HEK293 (cell line): Measurements from ENCODE around the gene PFN1.

Experiments
- FEZF1 ChIP-seq: fragments of 450-650 bp; formaldehyde crosslinking; IDR thresholded peaks from 2 replicates; pipeline ENCODE4 v1.5.1; 2016; ENCODE audit warnings: missing biosample characterization, missing genetic modification characterization
- GLI2 ChIP-seq: fragments of 450-650 bp; formaldehyde crosslinking; IDR thresholded peaks from 2 replicates; pipeline ENCODE4; 2017; ENCODE audit warnings: missing biosample characterization, missing genetic modification characterization, low read depth, borderline replicate concordance
- KLF1 ChIP-seq: fragments of 450-650 bp; formaldehyde crosslinking; IDR thresholded peaks from 2 replicates; pipeline ENCODE4 v1.5.1; 2016; ENCODE audit warnings: missing biosample characterization, missing genetic modification characterization
- YY1 ChIP-seq: fragments of 450-650 bp; formaldehyde crosslinking; IDR thresholded peaks from 2 replicates; pipeline ENCODE4 v1.5.1; 2018; ENCODE audit warnings: missing biosample characterization, missing genetic modification characterization
- ZFP3 ChIP-seq: fragments of 450-650 bp; formaldehyde crosslinking; IDR thresholded peaks from 2 replicates; pipeline ENCODE4 v1.5.1; 2016; ENCODE audit warnings: low read depth, missing biosample characterization, missing genetic modification characterization
- ZFP37 ChIP-seq: fragments of 450-650 bp; formaldehyde crosslinking; IDR thresholded peaks from 2 replicates; pipeline ENCODE4 v1.5.1; 2016; ENCODE audit warnings: missing biosample characterization, missing genetic modification characterization
- ZNF140 ChIP-seq: fragments of 450-650 bp; formaldehyde crosslinking; IDR thresholded peaks from 2 replicates; pipeline ENCODE4 v1.5.1; 2016; ENCODE audit warnings: missing biosample characterization, missing genetic modification characterization
- ZNF146 ChIP-seq: fragments of 450-650 bp; formaldehyde crosslinking; IDR thresholded peaks from 2 replicates; pipeline ENCODE4 v1.5.1; 2016; ENCODE audit warnings: missing biosample characterization, missing genetic modification characterization
- ZNF248 ChIP-seq: fragments of 450-650 bp; formaldehyde crosslinking; IDR thresholded peaks from 2 replicates; pipeline ENCODE4 v1.5.1; 2017; ENCODE audit warnings: missing biosample characterization, missing genetic modification characterization
- ZNF311 ChIP-seq: fragments of 450-650 bp; formaldehyde crosslinking; IDR thresholded peaks from 2 replicates; pipeline ENCODE4 v1.5.1; 2017; ENCODE audit warnings: missing biosample characterization, missing genetic modification characterization, borderline replicate concordance
- ZNF37A ChIP-seq: fragments of 450-650 bp; IDR thresholded peaks from 2 replicates; pipeline ENCODE4 v1.5.1; 2018; ENCODE audit warnings: missing biosample characterization, missing genetic modification characterization
- ZNF473 ChIP-seq: fragments of 450-650 bp; formaldehyde crosslinking; IDR thresholded peaks from 2 replicates; pipeline ENCODE4 v1.5.1; 2017; ENCODE audit warnings: missing biosample characterization, missing genetic modification characterization
- ZNF48 ChIP-seq: fragments of 450-650 bp; formaldehyde crosslinking; IDR thresholded peaks from 2 replicates; pipeline ENCODE4 v1.5.1; 2016; ENCODE audit warnings: missing biosample characterization, missing genetic modification characterization
- ZNF626 ChIP-seq: fragments of 450-650 bp; sonication (Bioruptor Pico); formaldehyde crosslinking; IDR thresholded peaks from 2 replicates; pipeline ENCODE4 v1.5.1; 2018; ENCODE audit warnings: missing biosample characterization, missing genetic modification characterization, inconsistent platforms
- ZNF664 ChIP-seq: fragments of 450-650 bp; formaldehyde crosslinking; IDR thresholded peaks from 2 replicates; pipeline ENCODE4 v1.5.1; 2016; ENCODE audit warnings: missing biosample characterization, missing genetic modification characterization
- ZNF791 ChIP-seq: fragments of 450-650 bp; formaldehyde crosslinking; IDR thresholded peaks from 2 replicates; pipeline ENCODE4 v1.5.1; 2016; ENCODE audit warnings: missing biosample characterization, missing genetic modification characterization
- ZSCAN30 ChIP-seq: fragments of 450-650 bp; IDR thresholded peaks from 2 replicates; pipeline ENCODE4 v1.5.1; 2018; ENCODE audit warnings: missing biosample characterization, mild to moderate bottlenecking, missing genetic modification characterization, moderate library complexity
- TF ChIP-seq, protein P1 (sequence below): fragments of 450-650 bp; formaldehyde crosslinking; IDR thresholded peaks from 2 replicates; pipeline ENCODE4 v1.5.1; 2017; ENCODE audit warnings: missing biosample characterization, missing genetic modification characterization
- TF ChIP-seq, protein P2 (sequence below): fragments of 450-650 bp; formaldehyde crosslinking; IDR thresholded peaks from 2 replicates; pipeline ENCODE4 v1.5.1; 2016; ENCODE audit warnings: missing biosample characterization, missing genetic modification characterization, low read depth
- TF ChIP-seq, protein P3 (sequence below): fragments of 450-650 bp; IDR thresholded peaks from 2 replicates; pipeline ENCODE4 v1.5.1; 2018; ENCODE audit warnings: missing biosample characterization, missing genetic modification characterization
- TF ChIP-seq, protein P4 (sequence below): fragments of 450-650 bp; formaldehyde crosslinking; optimal IDR thresholded peaks from 2 replicates; pipeline ENCODE3; 2016; ENCODE audit warnings: missing biosample characterization, mild to moderate bottlenecking, missing genetic modification characterization
- TF ChIP-seq, protein P5 (sequence below): fragments of 450-650 bp; formaldehyde crosslinking; IDR thresholded peaks from 2 replicates; pipeline ENCODE4 v1.5.1; 2016; ENCODE audit warnings: missing biosample characterization, missing genetic modification characterization
- TF ChIP-seq, protein P6 (sequence below): fragments of 450-650 bp; formaldehyde crosslinking; IDR thresholded peaks from 2 replicates; pipeline ENCODE4; 2016; ENCODE audit warnings: missing biosample characterization, missing genetic modification characterization
- TF ChIP-seq, protein P7 (sequence below): fragments of 450-650 bp; formaldehyde crosslinking; IDR thresholded peaks from 2 replicates; pipeline ENCODE4 v1.5.1; 2017; ENCODE audit warnings: missing biosample characterization, mild to moderate bottlenecking, missing genetic modification characterization, moderate library complexity
- TF ChIP-seq, protein P8 (sequence below): fragments of 450-650 bp; formaldehyde crosslinking; conservative IDR thresholded peaks from 2 replicates; pipeline ENCODE4 v1.5.1; 2016; ENCODE audit warnings: low read depth, missing biosample characterization, missing genetic modification characterization

The PFN1 gene

DNA sequence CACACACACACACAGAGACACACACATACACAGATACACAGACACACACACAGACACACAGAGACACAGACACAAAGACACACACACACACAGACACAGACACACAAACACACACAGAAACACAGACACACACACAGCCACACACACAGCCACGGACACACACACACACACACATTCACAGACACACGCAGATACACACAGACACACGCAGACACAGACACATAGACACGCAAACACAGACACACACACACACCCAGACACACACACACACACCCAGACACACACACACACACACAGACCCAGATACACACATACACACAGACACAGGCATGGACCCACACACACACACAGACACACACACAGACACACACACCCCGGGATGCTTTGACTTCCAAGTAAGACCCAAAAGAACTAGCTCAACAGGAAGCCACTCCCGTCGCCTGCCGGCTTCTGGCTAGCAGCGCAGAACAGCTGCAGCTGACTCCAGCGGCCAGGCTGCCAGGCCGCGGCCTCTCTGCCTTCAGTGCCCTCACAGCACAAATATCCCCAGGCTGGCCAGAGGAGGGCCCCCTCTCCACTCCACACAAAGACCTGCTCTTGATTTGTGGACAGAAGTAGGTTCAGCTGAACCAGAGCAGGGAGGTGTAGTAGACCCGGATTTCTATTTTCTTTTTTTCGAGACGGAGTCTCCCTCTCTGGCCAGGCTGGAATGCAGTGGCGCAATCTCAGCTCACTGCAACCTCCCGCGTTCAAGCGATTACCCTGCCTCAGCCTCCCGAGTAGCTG lies 39.4 kb downstream of the PFN1 start (continued):
- TF ChIP-seq, protein P1, sequence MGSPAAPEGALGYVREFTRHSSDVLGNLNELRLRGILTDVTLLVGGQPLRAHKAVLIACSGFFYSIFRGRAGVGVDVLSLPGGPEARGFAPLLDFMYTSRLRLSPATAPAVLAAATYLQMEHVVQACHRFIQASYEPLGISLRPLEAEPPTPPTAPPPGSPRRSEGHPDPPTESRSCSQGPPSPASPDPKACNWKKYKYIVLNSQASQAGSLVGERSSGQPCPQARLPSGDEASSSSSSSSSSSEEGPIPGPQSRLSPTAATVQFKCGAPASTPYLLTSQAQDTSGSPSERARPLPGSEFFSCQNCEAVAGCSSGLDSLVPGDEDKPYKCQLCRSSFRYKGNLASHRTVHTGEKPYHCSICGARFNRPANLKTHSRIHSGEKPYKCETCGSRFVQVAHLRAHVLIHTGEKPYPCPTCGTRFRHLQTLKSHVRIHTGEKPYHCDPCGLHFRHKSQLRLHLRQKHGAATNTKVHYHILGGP (tag by site-specific recombination), result no peak
- TF ChIP-seq ZNF37A, result no peak
- TF ChIP-seq, protein P2, sequence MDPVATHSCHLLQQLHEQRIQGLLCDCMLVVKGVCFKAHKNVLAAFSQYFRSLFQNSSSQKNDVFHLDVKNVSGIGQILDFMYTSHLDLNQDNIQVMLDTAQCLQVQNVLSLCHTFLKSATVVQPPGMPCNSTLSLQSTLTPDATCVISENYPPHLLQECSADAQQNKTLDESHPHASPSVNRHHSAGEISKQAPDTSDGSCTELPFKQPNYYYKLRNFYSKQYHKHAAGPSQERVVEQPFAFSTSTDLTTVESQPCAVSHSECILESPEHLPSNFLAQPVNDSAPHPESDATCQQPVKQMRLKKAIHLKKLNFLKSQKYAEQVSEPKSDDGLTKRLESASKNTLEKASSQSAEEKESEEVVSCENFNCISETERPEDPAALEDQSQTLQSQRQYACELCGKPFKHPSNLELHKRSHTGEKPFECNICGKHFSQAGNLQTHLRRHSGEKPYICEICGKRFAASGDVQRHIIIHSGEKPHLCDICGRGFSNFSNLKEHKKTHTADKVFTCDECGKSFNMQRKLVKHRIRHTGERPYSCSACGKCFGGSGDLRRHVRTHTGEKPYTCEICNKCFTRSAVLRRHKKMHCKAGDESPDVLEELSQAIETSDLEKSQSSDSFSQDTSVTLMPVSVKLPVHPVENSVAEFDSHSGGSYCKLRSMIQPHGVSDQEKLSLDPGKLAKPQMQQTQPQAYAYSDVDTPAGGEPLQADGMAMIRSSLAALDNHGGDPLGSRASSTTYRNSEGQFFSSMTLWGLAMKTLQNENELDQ, result no peak
- 0 out of 2 replicates have a peak, but pooled peaks have one; percentile 14 for TF ChIP-seq FEZF1 (tag by site-specific recombination)
- TF ChIP-seq, protein P3, sequence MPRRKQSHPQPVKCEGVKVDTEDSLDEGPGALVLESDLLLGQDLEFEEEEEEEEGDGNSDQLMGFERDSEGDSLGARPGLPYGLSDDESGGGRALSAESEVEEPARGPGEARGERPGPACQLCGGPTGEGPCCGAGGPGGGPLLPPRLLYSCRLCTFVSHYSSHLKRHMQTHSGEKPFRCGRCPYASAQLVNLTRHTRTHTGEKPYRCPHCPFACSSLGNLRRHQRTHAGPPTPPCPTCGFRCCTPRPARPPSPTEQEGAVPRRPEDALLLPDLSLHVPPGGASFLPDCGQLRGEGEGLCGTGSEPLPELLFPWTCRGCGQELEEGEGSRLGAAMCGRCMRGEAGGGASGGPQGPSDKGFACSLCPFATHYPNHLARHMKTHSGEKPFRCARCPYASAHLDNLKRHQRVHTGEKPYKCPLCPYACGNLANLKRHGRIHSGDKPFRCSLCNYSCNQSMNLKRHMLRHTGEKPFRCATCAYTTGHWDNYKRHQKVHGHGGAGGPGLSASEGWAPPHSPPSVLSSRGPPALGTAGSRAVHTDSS, result no peak
- peak; percentile 75; the same call in 1 of the 2 replicates for TF ChIP-seq ZNF311
- no peak for TF ChIP-seq YY1 (tag by site-specific recombination)
- peak; percentile 40; the same call in 1 of the 2 replicates for TF ChIP-seq KLF1 (tag by site-specific recombination)
- TF ChIP-seq, protein P4, sequence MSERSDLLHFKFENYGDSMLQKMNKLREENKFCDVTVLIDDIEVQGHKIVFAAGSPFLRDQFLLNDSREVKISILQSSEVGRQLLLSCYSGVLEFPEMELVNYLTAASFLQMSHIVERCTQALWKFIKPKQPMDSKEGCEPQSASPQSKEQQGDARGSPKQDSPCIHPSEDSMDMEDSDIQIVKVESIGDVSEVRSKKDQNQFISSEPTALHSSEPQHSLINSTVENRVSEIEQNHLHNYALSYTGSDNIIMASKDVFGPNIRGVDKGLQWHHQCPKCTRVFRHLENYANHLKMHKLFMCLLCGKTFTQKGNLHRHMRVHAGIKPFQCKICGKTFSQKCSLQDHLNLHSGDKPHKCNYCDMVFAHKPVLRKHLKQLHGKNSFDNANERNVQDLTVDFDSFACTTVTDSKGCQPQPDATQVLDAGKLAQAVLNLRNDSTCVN (tag by site-specific recombination), result no peak
- TF ChIP-seq ZNF473 (tag by site-specific recombination), result peak; percentile 54; the same call in 1 of the 2 replicates
- no peak for TF ChIP-seq ZNF664
- TF ChIP-seq, protein P5, sequence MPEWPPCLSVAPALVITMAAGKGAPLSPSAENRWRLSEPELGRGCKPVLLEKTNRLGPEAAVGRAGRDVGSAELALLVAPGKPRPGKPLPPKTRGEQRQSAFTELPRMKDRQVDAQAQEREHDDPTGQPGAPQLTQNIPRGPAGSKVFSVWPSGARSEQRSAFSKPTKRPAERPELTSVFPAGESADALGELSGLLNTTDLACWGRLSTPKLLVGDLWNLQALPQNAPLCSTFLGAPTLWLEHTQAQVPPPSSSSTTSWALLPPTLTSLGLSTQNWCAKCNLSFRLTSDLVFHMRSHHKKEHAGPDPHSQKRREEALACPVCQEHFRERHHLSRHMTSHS (tag by site-specific recombination), result no peak
- no peak for TF ChIP-seq ZFP37 (tag by site-specific recombination)
- no peak for TF ChIP-seq GLI2
- TF ChIP-seq, protein P6, sequence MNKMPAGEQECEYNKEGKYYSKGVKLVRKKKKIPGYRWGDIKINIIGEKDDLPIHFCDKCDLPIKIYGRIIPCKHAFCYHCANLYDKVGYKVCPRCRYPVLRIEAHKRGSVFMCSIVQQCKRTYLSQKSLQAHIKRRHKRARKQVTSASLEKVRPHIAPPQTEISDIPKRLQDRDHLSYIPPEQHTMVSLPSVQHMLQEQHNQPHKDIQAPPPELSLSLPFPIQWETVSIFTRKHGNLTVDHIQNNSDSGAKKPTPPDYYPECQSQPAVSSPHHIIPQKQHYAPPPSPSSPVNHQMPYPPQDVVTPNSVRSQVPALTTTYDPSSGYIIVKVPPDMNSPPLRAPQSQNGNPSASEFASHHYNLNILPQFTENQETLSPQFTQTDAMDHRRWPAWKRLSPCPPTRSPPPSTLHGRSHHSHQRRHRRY, result 0 out of 2 replicates have a peak, but pooled peaks have one; percentile 41
- TF ChIP-seq ZNF248, result 0 out of 2 replicates have a peak, but pooled peaks have one; percentile 20
- no peak for TF ChIP-seq ZFP3 (tag by site-specific recombination)
- TF ChIP-seq, protein P7, sequence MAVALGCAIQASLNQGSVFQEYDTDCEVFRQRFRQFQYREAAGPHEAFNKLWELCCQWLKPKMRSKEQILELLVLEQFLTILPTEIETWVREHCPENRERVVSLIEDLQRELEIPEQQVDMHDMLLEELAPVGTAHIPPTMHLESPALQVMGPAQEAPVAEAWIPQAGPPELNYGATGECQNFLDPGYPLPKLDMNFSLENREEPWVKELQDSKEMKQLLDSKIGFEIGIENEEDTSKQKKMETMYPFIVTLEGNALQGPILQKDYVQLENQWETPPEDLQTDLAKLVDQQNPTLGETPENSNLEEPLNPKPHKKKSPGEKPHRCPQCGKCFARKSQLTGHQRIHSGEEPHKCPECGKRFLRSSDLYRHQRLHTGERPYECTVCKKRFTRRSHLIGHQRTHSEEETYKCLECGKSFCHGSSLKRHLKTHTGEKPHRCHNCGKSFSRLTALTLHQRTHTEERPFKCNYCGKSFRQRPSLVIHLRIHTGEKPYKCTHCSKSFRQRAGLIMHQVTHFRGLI, result no peak
- no peak for TF ChIP-seq ZNF48
- no peak for TF ChIP-seq ZNF791
- no peak; the same call in 1 of the 2 replicates for TF ChIP-seq ZNF146
- no peak for TF ChIP-seq ZNF140 (tag by site-specific recombination)
- no peak for TF ChIP-seq ZNF626 (tag by site-specific recombination)
- TF ChIP-seq ZSCAN30 (tag by site-specific recombination), result peak; percentile 98
- TF ChIP-seq, protein P8, sequence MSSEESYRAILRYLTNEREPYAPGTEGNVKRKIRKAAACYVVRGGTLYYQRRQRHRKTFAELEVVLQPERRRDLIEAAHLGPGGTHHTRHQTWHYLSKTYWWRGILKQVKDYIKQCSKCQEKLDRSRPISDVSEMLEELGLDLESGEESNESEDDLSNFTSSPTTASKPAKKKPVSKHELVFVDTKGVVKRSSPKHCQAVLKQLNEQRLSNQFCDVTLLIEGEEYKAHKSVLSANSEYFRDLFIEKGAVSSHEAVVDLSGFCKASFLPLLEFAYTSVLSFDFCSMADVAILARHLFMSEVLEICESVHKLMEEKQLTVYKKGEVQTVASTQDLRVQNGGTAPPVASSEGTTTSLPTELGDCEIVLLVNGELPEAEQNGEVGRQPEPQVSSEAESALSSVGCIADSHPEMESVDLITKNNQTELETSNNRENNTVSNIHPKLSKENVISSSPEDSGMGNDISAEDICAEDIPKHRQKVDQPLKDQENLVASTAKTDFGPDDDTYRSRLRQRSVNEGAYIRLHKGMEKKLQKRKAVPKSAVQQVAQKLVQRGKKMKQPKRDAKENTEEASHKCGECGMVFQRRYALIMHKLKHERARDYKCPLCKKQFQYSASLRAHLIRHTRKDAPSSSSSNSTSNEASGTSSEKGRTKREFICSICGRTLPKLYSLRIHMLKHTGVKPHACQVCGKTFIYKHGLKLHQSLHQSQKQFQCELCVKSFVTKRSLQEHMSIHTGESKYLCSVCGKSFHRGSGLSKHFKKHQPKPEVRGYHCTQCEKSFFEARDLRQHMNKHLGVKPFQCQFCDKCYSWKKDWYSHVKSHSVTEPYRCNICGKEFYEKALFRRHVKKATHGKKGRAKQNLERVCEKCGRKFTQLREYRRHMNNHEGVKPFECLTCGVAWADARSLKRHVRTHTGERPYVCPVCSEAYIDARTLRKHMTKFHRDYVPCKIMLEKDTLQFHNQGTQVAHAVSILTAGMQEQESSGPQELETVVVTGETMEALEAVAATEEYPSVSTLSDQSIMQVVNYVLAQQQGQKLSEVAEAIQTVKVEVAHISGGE (tag by site-specific recombination), result no peak
